ENCODE data around the gene ZNF169.
"Not testable (repeated sequence)": the region's sequence is repeated elsewhere in the genome, so short reads cannot be mapped to it uniquely, and the experiment has no call there.

The ZNF169 gene

GRCh38 chr9:94301583-94301982 lies 42.5 kb downstream of the ZNF169 start:
- TF ChIP-seq, protein P1, sequence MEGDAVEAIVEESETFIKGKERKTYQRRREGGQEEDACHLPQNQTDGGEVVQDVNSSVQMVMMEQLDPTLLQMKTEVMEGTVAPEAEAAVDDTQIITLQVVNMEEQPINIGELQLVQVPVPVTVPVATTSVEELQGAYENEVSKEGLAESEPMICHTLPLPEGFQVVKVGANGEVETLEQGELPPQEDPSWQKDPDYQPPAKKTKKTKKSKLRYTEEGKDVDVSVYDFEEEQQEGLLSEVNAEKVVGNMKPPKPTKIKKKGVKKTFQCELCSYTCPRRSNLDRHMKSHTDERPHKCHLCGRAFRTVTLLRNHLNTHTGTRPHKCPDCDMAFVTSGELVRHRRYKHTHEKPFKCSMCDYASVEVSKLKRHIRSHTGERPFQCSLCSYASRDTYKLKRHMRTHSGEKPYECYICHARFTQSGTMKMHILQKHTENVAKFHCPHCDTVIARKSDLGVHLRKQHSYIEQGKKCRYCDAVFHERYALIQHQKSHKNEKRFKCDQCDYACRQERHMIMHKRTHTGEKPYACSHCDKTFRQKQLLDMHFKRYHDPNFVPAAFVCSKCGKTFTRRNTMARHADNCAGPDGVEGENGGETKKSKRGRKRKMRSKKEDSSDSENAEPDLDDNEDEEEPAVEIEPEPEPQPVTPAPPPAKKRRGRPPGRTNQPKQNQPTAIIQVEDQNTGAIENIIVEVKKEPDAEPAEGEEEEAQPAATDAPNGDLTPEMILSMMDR (IDR thresholded peaks at IDR 0.05) = no peak

GRCh38 chr9:94302426-94302825 lies 43.3 kb downstream of the ZNF169 start:
- TF ChIP-seq, protein P1 (IDR thresholded peaks at IDR 0.05) = no peak

DNA sequence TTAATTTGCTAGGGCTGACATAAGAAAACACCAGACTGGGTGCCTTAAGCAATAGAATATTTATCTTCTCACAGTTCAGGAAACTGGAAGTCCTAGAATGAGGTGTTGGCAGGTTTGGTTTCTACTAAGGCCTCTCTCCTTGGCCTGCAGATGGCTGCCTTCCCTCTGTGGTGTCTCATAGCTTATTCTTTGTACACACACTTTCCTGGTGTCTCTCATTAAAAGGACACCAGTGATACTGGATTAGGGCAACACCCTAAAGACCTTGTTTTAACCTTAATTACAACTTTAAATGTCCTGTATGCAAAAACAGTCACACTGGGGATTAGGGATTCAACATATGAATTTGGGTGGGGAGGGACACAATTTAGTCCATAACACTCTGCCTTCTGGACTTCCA lies 44.2 kb downstream of the ZNF169 start:
- TF ChIP-seq, protein P1 (IDR thresholded peaks at IDR 0.05) = no peak

DNA sequence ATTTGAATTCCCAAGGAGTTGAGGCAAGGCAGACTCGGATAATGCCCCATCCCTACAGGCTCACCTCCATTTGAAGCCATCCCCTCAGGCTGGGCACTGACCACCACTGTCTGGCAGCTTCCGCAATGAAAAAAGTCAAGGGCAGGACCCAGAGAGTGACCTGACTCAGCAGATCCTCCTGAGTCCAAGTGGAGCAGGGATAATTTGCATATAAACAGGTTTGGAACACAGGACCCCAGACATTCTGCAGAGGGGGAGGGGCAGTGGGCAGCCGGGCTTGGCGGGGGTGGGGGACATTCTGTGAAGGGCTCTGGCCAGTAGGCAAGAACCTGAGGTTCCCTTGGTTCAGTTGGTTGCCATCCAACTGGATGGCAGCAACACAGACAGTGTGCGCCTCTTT lies 69.4 kb downstream of the ZNF169 start, which contains the start of gene NUTM2F:
Gene NUTM2F, minus strand, starts transcription at position 101 of the 400 bp plus-strand sequence. Its CDS starts 21 bp downstream, at position 80.
- TF ChIP-seq, protein P1 (IDR thresholded peaks at IDR 0.05) = not testable (repeated sequence)

All from LNCAP (cell line).